ENCODE results near the gene ZNF184. TPM values are rescaled to one million over a fixed set of nuclear protein-coding genes. Genes with fewer than 3 reads are reported as not detected.

The ZNF184 gene
- total and polyA plus RNA-seq, 7 donors = 2.3 to 5.7 (median 4.3) TPM

DNA sequence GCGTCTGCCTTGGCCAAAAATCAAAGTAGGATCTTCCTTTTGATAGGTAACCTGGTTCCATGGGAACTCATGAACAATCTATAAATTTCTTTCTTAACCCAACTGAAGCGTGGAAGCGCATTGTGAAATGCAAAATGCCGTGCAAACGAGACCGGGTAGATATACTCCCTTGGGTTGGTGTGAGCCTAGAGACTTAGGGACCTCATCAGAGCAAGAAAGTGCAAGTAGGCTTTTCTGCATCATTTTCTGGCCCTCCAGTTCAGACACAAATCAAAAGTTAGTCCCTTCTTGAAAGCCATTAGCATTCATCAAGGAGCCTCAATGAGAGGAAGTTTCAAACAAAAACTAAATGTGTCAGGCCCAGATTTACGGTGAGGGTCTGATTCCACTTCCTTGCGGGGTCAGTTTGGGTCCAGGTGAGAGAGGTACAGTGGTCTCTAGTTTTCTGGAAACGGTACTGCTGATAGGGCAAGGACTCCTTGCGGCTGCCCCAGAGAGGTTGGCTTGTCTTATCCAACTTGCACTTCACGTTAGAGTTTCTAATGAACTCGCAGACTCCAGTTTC, 5.3 kb upstream of the ZNF184 start:
- Histone ChIP-seq H3K36me3 (ENCODE audit: insufficient read depth in 1 of 2, low read depth in 1 of 2) (no peaks in the 10 kb centered on the region), H3K9me3 (no peaks in the 10 kb centered on the region), H3K27ac (peak overlapping the region; percentile 82), H3K27me3 (ENCODE audit: insufficient read depth in 3 of 3, low read length in 2 of 3) (no peaks in the 10 kb centered on the region), H3K4me3 (peak overlapping the region; percentile 73), H3K4me1 (peaks cover 3% of the 10 kb centered on the region)
- ATAC-seq (peak; percentile 20 to 36 (median 28)), DNase-seq (no peak)
- TF ChIP-seq, protein P1, sequence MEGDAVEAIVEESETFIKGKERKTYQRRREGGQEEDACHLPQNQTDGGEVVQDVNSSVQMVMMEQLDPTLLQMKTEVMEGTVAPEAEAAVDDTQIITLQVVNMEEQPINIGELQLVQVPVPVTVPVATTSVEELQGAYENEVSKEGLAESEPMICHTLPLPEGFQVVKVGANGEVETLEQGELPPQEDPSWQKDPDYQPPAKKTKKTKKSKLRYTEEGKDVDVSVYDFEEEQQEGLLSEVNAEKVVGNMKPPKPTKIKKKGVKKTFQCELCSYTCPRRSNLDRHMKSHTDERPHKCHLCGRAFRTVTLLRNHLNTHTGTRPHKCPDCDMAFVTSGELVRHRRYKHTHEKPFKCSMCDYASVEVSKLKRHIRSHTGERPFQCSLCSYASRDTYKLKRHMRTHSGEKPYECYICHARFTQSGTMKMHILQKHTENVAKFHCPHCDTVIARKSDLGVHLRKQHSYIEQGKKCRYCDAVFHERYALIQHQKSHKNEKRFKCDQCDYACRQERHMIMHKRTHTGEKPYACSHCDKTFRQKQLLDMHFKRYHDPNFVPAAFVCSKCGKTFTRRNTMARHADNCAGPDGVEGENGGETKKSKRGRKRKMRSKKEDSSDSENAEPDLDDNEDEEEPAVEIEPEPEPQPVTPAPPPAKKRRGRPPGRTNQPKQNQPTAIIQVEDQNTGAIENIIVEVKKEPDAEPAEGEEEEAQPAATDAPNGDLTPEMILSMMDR (IDR thresholded peaks at IDR 0.05) = no peak
- intact Hi-C loops (cut with DNase I) = loop anchor here (5.0 to 10.0 kb wide), 2 partner anchors 293 to 301 kb away; no protein-coding TSS in a partner anchor
- WGBS, 3 donors = 14 to 24% (median 22%) methylated on average over 12 of the region's 12 CpGs

DNA sequence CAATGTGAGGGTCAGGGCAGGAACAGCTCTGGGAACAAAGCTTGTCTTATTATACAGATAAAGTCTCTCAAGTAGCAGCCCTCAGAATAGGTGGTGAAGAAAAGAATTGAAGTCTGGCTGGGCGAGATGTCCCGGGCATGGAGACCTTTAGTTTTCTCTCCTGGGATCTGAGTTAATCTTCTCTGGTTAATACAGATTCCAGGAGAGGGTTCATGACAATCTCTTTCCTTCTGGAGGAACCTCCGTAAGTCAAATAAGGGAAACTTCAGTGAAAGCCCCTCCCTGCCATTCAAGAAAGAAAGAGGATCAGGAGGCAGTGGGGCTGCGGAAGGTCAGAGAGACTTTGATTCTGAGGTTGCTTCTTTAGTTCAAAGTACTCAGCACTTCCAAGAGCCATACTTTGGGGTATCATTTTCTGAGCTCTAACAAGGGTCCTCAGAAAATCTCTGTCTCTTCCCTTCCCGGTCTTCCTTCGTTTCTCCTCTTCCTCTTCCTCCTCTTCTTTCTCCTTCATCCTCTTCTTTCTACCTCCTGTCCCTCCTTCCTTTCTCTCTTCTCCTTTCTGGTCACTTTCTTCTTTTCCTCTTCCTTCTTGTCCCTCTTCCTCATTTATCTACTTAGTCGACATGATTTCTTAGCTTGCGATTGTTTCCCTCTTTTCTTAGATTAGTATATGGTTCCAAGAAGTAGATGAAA, 4.6 kb upstream of the ZNF184 start:
- no peak for DNase-seq
- H3K9me3 ChIP-seq = no peaks in the 10 kb centered on the region
- H3K36me3 ChIP-seq (ENCODE audit: insufficient read depth in 1 of 2, low read depth in 1 of 2) = no peaks in the 10 kb centered on the region
- ATAC-seq = no peak
- TF ChIP-seq, protein P1 (IDR thresholded peaks at IDR 0.05) = no peak
- H3K27ac ChIP-seq = no peak overlapping the region
- intact Hi-C loops (cut with DNase I) = loop anchor here (5.0 to 10.0 kb wide), 2 partner anchors 293 to 300 kb away; no protein-coding TSS in a partner anchor
- 64 to 75% (median 68%) methylated on average over 8 of the region's 8 CpGs for WGBS, 3 donors
- peak overlapping the region; percentile 73 for H3K4me3 ChIP-seq
- peaks cover 3% of the 10 kb centered on the region for H3K4me1 ChIP-seq
- H3K27me3 ChIP-seq (ENCODE audit: insufficient read depth in 3 of 3, low read length in 2 of 3) = no peaks in the 10 kb centered on the region

DNA sequence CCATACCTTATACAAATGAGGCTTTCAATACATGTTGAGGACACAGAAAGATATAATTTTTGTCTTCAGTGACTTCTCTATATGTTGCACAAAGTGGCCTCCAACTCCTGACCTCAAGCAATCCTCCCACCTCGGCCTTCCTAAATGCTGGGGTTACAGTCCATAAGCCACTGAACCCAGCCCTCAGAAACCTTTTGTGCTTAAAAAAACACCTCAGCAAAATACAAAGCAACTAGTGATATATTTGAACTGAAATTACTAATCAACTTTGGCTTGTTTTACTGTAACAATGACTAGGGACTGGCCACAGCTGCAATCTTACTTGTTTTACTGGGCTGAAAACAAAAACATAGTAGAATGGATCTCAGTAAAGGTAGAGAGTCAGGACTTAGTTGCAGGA, 3.2 kb upstream of the ZNF184 start:
- TF ChIP-seq, protein P1 (IDR thresholded peaks at IDR 0.05) = no peak
- Histone ChIP-seq H3K9me3 (no peaks in the 10 kb centered on the region), H3K4me3 (no peak overlapping the region), H3K27me3 (ENCODE audit: insufficient read depth in 3 of 3, low read length in 2 of 3) (no peaks in the 10 kb centered on the region), H3K27ac (no peak overlapping the region), H3K4me1 (peaks cover 14% of the 10 kb centered on the region), H3K36me3 (ENCODE audit: insufficient read depth in 1 of 2, low read depth in 1 of 2) (peaks cover 0 to 4% of the 10 kb centered on the region in 2 donors)
- DNase-seq = no peak
- intact Hi-C loops (cut with DNase I) = loop anchor here (5.0 to 10.0 kb wide), 2 partner anchors 291 to 299 kb away; no protein-coding TSS in a partner anchor
- ATAC-seq = no peak
- 91 to 100% (median 95%) methylated on average over 1 of the region's 1 CpG for WGBS, 3 donors

DNA sequence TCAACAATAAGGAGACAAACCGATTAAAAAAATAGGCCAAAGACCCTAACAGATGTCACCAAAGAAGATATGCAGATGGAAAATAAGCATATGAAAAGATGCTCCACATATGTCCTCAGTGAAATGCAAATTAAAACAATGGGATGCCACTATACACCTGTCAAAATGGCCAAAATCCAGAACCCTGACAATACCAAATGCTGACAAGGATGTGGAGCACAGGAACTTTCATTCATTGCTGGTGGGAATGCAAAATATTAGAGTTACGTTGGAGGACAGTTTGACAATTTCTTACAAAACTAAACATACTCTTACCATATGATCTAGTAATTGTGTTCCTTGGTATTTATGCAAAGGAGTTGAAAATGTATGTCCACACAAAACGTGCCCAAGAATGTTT, 1.8 kb upstream of the ZNF184 start:
- Histone ChIP-seq H3K27ac (no peak overlapping the region), H3K9me3 (no peaks in the 10 kb centered on the region), H3K4me3 (no peak overlapping the region), H3K27me3 (ENCODE audit: insufficient read depth in 3 of 3, low read length in 2 of 3) (no peaks in the 10 kb centered on the region), H3K36me3 (ENCODE audit: insufficient read depth in 1 of 2, low read depth in 1 of 2) (peaks cover 0 to 16% of the 10 kb centered on the region in 2 donors), H3K4me1 (peaks cover 11% of the 10 kb centered on the region)
- intact Hi-C loops (cut with DNase I) = loop anchor here (5.0 to 10.0 kb wide), 2 partner anchors 290 to 297 kb away; no protein-coding TSS in a partner anchor
- 91 to 92% (median 92%) methylated on average over 3 of the region's 3 CpGs for WGBS, 3 donors
- DNase-seq = no peak
- TF ChIP-seq, protein P1 (IDR thresholded peaks at IDR 0.05) = no peak
- ATAC-seq = no peak

Measured in psoas muscle (tissue), 8 donors.